Measurements from ENCODE around the gene CA10.

The CA10 gene

DNA sequence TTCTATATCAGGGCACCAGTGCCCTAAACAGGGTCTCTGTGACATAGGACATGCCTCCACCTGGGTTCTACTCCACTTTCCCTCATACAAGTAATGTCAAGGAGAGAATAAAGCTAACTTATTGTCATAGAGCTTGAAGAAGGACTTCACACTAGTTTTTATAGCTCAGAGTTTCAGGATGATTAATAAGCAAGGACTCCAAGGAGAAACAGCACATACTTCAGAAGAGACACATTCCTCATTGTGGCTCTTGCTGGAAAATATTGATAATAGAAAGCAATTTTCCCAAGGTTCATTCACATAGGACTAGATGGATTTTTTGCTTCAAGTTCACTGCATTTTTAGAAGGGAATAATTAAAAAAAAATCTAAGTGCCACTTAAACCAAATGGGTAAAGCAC lies 133.3 kb downstream of the CA10 start:
- Histone ChIP-seq H3K27ac (ENCODE audit: low read depth, low read length, poor library complexity, severe bottlenecking) (no peak overlapping the region), H3K9ac (ENCODE audit: low read length) (no peak overlapping the region), H3K4me2 (ENCODE audit: low read length) (no peak overlapping the region)

DNA sequence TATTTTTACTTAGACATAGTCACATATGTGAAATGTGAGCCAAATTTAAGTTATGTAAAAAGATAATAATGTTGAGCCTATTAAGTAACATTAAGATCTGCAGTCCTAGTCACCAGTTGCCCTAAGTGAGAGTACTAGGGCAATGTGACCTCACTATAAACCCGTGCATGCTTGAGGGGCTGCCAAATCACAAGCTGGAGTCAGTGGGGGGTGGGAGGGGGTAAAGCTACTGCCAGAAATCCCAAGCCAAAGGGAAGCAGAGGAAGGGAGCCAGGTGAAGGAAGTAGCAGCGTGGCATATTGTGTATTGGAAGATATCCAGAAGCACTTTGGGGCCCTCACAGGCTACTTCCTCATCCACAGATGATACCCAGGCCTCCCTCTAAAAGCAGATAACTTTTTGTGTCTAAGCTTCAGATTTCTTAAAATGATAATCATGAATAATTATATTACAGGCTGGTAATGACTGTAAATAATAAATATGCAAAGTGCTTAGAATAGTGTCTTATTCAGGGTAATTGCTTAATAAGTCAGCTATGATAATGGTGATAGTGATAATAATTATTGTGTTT lies 134.1 kb downstream of the CA10 start:
- H2AFZ ChIP-seq (ENCODE audit: low read length) = no peak overlapping the region
- H3K9ac ChIP-seq (ENCODE audit: low read length) = no peak overlapping the region
- no peaks in the 10 kb centered on the region for H3K27me3 ChIP-seq (ENCODE audit: insufficient read depth, low read length)
- H4K20me1 ChIP-seq (ENCODE audit: insufficient read depth, low read length) = no peaks in the 10 kb centered on the region
- no peaks in the 10 kb centered on the region for H3K4me1 ChIP-seq (ENCODE audit: insufficient read depth, low read length, severe bottlenecking)
- H3K4me2 ChIP-seq (ENCODE audit: low read length) = no peak overlapping the region
- H3K9me3 ChIP-seq (ENCODE audit: low read length) = no peaks in the 10 kb centered on the region
- no peaks in the 10 kb centered on the region for H3K9me2 ChIP-seq (ENCODE audit: low read depth, low read length)
- no peaks in the 10 kb centered on the region for H3F3A ChIP-seq (ENCODE audit: insufficient read depth, low read length)
- no peaks in the 10 kb centered on the region for H3K79me2 ChIP-seq (ENCODE audit: insufficient read depth, low read length)
- H3K4me3 ChIP-seq (ENCODE audit: low read depth, low read length, poor library complexity, severe bottlenecking) = no peak overlapping the region
- H3K27ac ChIP-seq (ENCODE audit: low read depth, low read length, poor library complexity, severe bottlenecking) = no peak overlapping the region
- H3K36me3 ChIP-seq (ENCODE audit: insufficient read depth, low read length) = no peaks in the 10 kb centered on the region
- TF ChIP-seq EZH2 (IDR thresholded peaks at IDR 0.05; ENCODE audit: borderline replicate concordance, low read length) = no peak
- TF ChIP-seq, protein P1, sequence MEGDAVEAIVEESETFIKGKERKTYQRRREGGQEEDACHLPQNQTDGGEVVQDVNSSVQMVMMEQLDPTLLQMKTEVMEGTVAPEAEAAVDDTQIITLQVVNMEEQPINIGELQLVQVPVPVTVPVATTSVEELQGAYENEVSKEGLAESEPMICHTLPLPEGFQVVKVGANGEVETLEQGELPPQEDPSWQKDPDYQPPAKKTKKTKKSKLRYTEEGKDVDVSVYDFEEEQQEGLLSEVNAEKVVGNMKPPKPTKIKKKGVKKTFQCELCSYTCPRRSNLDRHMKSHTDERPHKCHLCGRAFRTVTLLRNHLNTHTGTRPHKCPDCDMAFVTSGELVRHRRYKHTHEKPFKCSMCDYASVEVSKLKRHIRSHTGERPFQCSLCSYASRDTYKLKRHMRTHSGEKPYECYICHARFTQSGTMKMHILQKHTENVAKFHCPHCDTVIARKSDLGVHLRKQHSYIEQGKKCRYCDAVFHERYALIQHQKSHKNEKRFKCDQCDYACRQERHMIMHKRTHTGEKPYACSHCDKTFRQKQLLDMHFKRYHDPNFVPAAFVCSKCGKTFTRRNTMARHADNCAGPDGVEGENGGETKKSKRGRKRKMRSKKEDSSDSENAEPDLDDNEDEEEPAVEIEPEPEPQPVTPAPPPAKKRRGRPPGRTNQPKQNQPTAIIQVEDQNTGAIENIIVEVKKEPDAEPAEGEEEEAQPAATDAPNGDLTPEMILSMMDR (IDR thresholded peaks at IDR 0.05; ENCODE audit: low read length) = no peak

More for the DNA sequence above, 133.3 kb downstream of the CA10 start:
- no peaks in the 10 kb centered on the region for H3K79me2 ChIP-seq (ENCODE audit: insufficient read depth, low read length)
- no peak for TF ChIP-seq EZH2 (IDR thresholded peaks at IDR 0.05; ENCODE audit: borderline replicate concordance, low read length)
- TF ChIP-seq, protein P1 (IDR thresholded peaks at IDR 0.05; ENCODE audit: low read length) = no peak
- H4K20me1 ChIP-seq (ENCODE audit: insufficient read depth, low read length) = no peaks in the 10 kb centered on the region
- H3K36me3 ChIP-seq (ENCODE audit: insufficient read depth, low read length) = no peaks in the 10 kb centered on the region
- H3K27me3 ChIP-seq (ENCODE audit: insufficient read depth, low read length) = no peaks in the 10 kb centered on the region
- H3K9me3 ChIP-seq (ENCODE audit: low read length) = no peaks in the 10 kb centered on the region
- H3F3A ChIP-seq (ENCODE audit: insufficient read depth, low read length) = no peaks in the 10 kb centered on the region
- no peak overlapping the region for H3K4me3 ChIP-seq (ENCODE audit: low read depth, low read length, poor library complexity, severe bottlenecking)
- no peaks in the 10 kb centered on the region for H3K9me2 ChIP-seq (ENCODE audit: low read depth, low read length)
- H2AFZ ChIP-seq (ENCODE audit: low read length) = no peak overlapping the region
- no peaks in the 10 kb centered on the region for H3K4me1 ChIP-seq (ENCODE audit: insufficient read depth, low read length, severe bottlenecking)

DNA sequence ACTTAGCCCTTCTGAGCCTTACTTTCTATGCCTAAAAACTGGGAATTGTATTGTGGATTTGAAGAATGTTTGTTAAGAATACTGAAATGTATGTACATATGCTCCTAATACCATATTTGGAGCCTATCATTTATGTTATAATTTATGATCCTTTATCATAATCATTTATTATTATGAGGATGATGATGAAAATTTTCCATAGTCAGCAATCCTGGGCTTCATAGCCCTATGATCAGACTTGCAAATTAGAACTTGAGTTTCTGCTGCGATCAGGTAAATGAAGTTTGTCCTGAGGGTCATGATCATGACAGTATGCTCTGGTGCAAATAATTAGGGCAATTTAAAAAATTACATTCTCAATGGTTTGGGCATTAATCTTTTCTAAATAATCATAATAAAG lies 147.4 kb downstream of the CA10 start:
- H2AFZ ChIP-seq (ENCODE audit: low read length) = no peak overlapping the region
- no peak for TF ChIP-seq EZH2 (IDR thresholded peaks at IDR 0.05; ENCODE audit: borderline replicate concordance, low read length)
- TF ChIP-seq, protein P1 (IDR thresholded peaks at IDR 0.05; ENCODE audit: low read length) = no peak
- no peak overlapping the region for H3K4me3 ChIP-seq (ENCODE audit: low read depth, low read length, poor library complexity, severe bottlenecking)
- no peaks in the 10 kb centered on the region for H4K20me1 ChIP-seq (ENCODE audit: insufficient read depth, low read length)
- H3F3A ChIP-seq (ENCODE audit: insufficient read depth, low read length) = no peaks in the 10 kb centered on the region
- no peaks in the 10 kb centered on the region for H3K4me1 ChIP-seq (ENCODE audit: insufficient read depth, low read length, severe bottlenecking)
- H3K4me2 ChIP-seq (ENCODE audit: low read length) = no peak overlapping the region
- H3K9me2 ChIP-seq (ENCODE audit: low read depth, low read length) = no peaks in the 10 kb centered on the region
- no peak overlapping the region for H3K9ac ChIP-seq (ENCODE audit: low read length)
- H3K79me2 ChIP-seq (ENCODE audit: insufficient read depth, low read length) = no peaks in the 10 kb centered on the region
- H3K27me3 ChIP-seq (ENCODE audit: insufficient read depth, low read length) = no peaks in the 10 kb centered on the region
- no peaks in the 10 kb centered on the region for H3K9me3 ChIP-seq (ENCODE audit: low read length)
- H3K36me3 ChIP-seq (ENCODE audit: insufficient read depth, low read length) = no peaks in the 10 kb centered on the region
- no peak overlapping the region for H3K27ac ChIP-seq (ENCODE audit: low read depth, low read length, poor library complexity, severe bottlenecking)
